Left ventricle myocardium superior (tissue), 1 donor: Measurements from ENCODE around the gene MAP2K2. TPM values are rescaled to one million over a fixed set of nuclear protein-coding genes. Genes with fewer than 3 reads are reported as not detected.

Source experiments
- ATAC-seq: fragments of 200-7000 bp; cut with Tn5 transposase; one replicate; pipeline ENCODE4 v1.9.1; 2020; ENCODE audit warnings: mild to moderate bottlenecking, moderate library complexity
- DNase-seq: peaks from one replicate; pipeline ENCODE4 v3.0.0-alpha.2; 2020
- intact Hi-C: fragments of 100-400 bp; cut with micrococcal nuclease; formaldehyde crosslinking; loops from one replicate; pipeline ENCODE4 v1.11.0; 2022
- total RNA-seq: library from RNA; stranded (reverse); fragmentation: NEBNext Ultra II Directional; extraction: Animal tissue kit (Norgen Biotek cat#: 25700); gene quantifications from one replicate; pipeline ENCODE4 v1.2.1, GENCODE V29; 2021
- donor health status: DM: no; HTN: yes; CAD: no; lungs with severe emphysema.

MAP2K2 gene
- total RNA-seq, 1 donor from 2014 or later, result 148 TPM

- DNase-seq (peak; percentile 67), ATAC-seq (peak; percentile 23)
- intact Hi-C loops, result no loop called here
These were observed 71.6 kb downstream of the MAP2K2 start for GRCh38 chr19:4052114-4052992.

DNA sequence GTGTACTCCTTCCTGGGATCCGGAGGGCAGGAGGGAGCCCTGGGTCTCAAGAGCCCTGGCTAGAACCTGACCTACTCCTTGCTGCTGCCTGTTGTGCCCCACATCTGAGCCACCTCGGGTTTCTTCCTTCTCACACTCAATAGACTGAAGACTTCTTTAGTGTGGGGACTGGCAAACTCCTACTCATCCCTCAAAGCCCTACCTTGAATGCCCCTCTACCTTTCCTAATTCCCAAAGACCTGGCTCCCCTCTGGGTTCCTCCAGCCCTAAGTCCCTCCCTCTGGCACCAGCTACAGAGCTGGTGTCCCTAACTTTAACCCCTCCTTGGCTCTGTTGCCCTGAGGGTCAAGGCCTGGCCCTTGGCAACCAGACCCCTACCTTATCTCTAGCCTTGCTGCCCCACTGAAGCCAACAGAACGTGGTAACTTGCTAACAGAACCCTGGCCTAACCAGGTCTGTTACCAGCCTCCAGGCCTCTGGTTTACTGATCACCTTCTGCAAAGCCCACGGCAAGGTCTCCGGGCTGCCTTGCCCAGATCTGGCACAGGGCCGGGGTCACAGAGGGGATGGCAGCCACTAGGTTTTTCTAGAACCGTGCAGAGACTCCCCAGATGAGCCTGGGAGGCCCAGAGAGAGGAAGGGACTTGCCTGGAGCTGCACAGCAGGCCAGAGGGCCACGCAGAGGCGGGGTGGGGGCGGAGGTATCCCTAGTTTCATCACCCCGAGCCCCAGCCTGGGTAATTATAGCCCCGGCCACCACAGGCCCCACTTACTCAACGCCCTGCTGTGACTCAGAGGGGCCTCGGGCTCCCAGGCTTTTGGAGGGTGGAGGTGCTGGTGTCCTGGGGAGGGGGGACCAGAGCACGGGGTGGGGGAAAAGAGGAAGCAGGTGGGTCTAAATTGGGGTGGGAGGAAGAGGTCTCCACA, 72.5 kb downstream of the MAP2K2 start:
- intact Hi-C loops, result no loop called here
- ATAC-seq (no peak), DNase-seq (no peak)

DNA sequence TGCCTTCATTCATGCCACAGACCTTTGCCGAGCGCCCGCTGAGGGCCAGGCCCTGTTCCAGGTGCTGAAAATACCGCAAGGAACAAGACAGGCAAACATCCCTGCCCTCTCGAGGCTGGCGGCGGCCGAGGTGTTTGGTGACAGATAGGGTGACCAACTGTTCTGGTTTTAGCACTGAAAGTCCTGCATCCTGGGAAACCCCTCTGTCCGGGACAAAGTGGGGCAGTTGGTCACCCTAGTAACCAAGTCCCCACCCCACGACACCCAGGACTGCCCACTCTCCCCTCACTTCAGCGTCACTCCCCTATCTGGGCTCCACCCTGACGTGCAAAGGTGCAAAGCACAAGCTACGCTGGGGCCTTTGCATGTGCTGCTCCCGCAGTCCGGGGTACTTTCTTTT, 74.5 kb downstream of the MAP2K2 start:
- DNase-seq (peak; percentile 83), ATAC-seq (peak; percentile 84)
- intact Hi-C loops, result no loop called here

GRCh38 chr19:4046946-4047683, 76.8 kb downstream of the MAP2K2 start:
- DNase-seq, result no peak
- intact Hi-C loops, result no loop called here
- ATAC-seq, result no peak

GRCh38 chr19:4046362-4046691, 77.6 kb downstream of the MAP2K2 start:
- no peak for DNase-seq
- no peak for ATAC-seq
- intact Hi-C loops, result no loop called here

GRCh38 chr19:4045597-4046361, 78.1 kb downstream of the MAP2K2 start:
- intact Hi-C loops, result no loop called here
- ATAC-seq (no peak), DNase-seq (no peak)

- ATAC-seq (no peak), DNase-seq (no peak)
- intact Hi-C loops, result no loop called here
These were observed 78.9 kb downstream of the MAP2K2 start for GRCh38 chr19:4044990-4045465.

DNA sequence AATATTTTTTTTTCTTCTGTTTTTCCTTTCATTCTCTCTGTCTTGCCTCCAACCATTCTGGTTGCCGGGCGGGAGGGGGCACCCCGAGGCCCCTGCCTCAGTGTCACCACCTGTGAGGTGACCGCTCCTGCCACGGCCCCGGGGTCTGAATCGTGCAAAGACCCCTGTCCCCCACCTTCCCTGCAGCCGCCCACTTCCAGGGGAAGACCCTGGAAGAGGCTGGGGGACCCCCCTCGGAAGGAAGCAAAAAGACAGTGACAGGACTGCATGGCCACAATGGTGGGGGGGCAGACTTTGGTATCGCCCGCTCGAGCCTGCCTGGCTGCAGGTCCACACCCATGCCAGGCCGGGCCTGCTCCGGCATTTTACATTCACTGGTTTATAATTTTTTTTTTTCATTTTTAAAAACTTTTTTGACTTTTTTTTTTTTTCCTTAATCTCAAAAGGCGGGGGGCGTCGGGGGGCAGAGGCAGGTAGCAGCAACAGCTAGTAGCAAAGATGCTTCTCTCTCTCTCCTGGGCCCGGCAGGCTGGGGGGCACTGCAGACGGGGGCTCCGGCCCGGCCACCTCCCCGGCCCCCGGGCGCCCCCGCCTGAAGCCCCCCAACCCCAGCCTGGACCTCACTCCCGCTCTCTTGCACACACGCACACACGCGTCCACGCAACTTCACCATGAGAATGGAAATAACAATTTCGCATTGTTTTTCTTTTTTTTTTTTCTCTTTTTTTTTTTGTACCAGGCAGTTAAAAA, 79.8 kb downstream of the MAP2K2 start:
- ATAC-seq, result no peak
- intact Hi-C loops, result no loop called here
- no peak for DNase-seq

- intact Hi-C loops, result no loop called here
- ATAC-seq (no peak), DNase-seq (no peak)
These were observed 80.5 kb downstream of the MAP2K2 start for GRCh38 chr19:4043401-4043800.

DNA sequence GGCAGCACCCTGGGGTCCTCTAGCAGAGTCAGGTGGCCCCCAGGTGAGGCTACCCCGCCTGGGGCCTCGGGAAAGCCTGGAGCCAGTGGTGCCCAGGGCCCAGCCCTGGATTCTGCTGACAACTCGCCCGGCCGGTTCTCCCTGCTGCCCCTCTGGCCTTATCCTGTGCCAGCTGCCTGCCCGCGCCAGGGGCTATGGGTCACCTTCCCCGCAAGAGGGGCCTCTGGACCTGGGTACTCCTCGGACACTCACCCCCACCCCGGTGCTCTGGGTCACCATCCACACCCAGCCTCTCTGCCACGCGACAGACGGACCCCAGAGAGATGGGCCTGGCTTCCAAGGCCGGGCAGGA, 81.2 kb downstream of the MAP2K2 start:
- no peak for DNase-seq
- peak; percentile 14 for ATAC-seq
- intact Hi-C loops, result no loop called here

DNA sequence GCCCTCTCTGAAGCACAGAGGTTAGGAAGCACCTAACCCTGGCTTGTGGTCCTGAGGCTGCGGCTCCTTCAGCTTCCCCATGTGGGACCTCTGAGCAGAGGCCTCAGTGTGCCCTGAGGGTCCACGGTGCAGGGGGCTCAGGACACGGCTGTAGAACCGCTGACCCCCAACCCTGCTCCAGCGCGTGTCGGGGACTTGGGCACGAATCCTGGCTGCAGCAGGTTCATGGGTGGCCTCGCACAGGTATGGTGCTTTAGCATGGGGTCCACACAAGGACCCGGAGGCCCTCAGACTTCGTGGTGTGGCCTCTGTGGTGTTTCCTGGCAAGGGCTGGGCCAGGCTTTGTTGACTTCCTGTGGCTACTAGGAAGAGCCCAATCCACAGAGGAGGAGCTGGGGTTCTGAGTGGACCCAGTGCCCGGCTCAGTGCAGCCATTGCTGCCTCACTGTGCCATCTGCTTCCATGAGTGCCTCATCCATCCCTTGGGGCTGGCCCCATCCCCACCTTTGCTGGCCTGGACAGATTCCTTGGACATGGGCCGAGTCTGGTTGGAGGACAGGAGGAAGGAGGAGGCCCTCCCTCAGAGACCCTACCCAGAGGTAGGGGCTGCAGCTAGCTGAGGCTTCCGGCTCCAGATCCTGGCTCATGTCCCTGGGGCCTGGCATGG, 81.7 kb downstream of the MAP2K2 start:
- ATAC-seq (peak; percentile 17), DNase-seq (no peak)
- intact Hi-C loops, result no loop called here

Other genes with a start within 250 kb of the MAP2K2 start
- not detected for gene ATCAY, start 243.4 kb downstream of the MAP2K2 start, total RNA-seq
- 1,046 TPM for gene NMRK2, start 191.1 kb downstream of the MAP2K2 start, total RNA-seq
- 68.5 TPM for gene DAPK3, start 153.0 kb downstream of the MAP2K2 start, total RNA-seq
- gene EEF2, start 138.7 kb downstream of the MAP2K2 start, total RNA-seq, result 2,417 TPM
- 19.8 TPM for gene PIAS4, start 116.4 kb downstream of the MAP2K2 start, total RNA-seq
- 35.2 TPM for gene ZBTB7A, start 57.2 kb downstream of the MAP2K2 start, total RNA-seq
- not detected for gene CREB3L3, start 29.5 kb upstream of the MAP2K2 start, total RNA-seq
- gene SIRT6, start 58.4 kb upstream of the MAP2K2 start, total RNA-seq, result 9.3 TPM
- 0.42 TPM for gene ANKRD24, start 58.6 kb upstream of the MAP2K2 start, total RNA-seq
- gene EBI3, start 105.4 kb upstream of the MAP2K2 start, total RNA-seq, result 0.92 TPM
- 8.3 TPM for gene YJU2, start 123.0 kb upstream of the MAP2K2 start, total RNA-seq
- not detected for gene SHD, start 155.1 kb upstream of the MAP2K2 start, total RNA-seq
- not detected for gene TMIGD2, start 178.3 kb upstream of the MAP2K2 start, total RNA-seq
- gene FSD1, start 180.5 kb upstream of the MAP2K2 start, total RNA-seq, result not detected
- 4.2 TPM for gene STAP2, start 214.7 kb upstream of the MAP2K2 start, total RNA-seq
- 19.2 TPM for gene MPND, start 219.4 kb upstream of the MAP2K2 start, total RNA-seq